GM18507 (cell line): ENCODE measurements around the gene TBCK.

ENCODE experiments used
- DNase-seq: peaks from one replicate; pipeline ENCODE4 v3.0.0; 2011; ENCODE audit warnings: low read depth; ENCODE audit not compliant: insufficient read length; ENCODE audit errors: extremely low spot score
- FAIRE-seq: peaks from 2 replicates; lab custom pipeline; 2011; peaks lifted over from hg19 to GRCh38; lab: Jason Lieb, UNC

Gene TBCK

GRCh38 chr4:106315968-106316772 lies at the start of gene TBCK, which contains the start of gene AIMP1:
TSS of gene TBCK (minus strand) at chr4:106316209. CDS start at chr4:106308960, 7,249 bp downstream.
TSS of gene AIMP1 (plus strand) at chr4:106316550. CDS start at chr4:106325010, 8,460 bp downstream.
- DNase-seq = peak; percentile 54
- FAIRE-seq = peak; percentile 97

DNA sequence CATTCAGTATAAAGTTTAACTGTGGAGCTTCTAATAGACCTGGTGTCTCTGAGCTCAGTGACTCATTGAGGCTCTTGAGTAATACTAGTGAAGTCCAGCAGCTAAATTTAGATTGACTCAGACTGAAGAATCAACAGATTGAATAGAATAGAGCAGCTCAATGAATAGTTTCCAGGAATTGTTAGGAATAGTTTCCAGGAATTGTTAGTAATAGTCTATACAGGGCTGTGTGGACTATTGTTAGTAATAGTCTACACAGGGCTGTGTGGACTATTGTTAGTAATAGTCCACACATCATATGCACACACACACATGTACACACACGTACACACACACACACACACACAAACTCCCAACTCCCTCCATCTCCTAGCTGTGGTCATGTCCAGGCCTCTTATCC lies 49.6 kb upstream of the TBCK start:
- DNase-seq = no peak
- no peak for FAIRE-seq

DNA sequence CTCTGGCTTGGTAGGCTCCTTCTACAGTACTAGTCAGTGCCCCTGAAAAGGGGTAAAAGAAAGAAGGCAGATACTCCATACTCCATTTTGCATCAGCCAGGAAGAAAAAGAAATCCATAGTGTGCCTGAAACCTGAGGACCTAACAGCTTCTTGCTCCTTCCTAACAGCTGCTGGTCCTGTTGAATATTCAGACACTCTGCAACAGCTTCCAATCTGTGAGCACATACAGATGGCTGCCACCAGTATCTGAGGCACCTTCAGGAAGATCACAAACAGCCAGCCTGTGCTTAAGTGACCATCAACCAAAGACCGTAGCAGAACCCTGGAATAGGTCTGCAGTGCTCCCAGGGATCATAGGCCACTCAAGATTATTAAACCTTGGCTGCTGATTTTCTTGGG lies 48.3 kb upstream of the TBCK start:
- FAIRE-seq (no peak), DNase-seq (no peak)

DNA sequence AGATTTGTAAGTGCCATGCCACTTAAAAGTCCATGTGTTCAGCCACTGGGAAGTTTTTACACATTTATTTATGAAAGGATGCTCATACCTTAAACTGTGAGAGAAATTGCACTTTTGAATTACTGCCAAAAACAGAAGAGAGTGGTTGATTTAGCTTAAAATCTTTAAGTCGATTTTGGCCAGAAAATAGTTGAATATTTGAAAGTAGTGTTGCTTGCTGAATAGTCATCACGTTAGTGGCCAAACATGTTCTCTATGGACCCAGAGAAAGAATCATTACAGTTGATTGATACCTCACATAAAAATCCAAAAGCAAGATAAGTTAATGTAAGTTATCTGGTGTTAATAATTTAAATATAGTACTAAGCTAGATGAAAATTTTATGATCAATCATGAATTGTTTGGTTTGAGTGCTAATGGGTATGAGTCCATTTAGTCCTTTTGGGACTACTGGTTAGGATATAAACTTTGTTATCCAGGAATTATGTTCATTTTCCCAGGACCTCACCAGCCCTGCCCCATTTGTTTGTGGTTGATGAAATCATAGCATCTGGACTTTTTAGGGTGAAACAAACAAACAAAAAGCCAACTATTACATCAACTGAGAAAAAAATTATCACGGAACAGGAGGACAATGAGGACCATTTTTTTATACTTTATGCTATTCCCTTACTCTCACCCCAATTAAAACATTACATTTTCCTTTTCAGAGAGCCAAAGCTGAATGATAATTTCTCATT lies 46.2 kb upstream of the TBCK start:
- DNase-seq (no peak), FAIRE-seq (no peak)

DNA sequence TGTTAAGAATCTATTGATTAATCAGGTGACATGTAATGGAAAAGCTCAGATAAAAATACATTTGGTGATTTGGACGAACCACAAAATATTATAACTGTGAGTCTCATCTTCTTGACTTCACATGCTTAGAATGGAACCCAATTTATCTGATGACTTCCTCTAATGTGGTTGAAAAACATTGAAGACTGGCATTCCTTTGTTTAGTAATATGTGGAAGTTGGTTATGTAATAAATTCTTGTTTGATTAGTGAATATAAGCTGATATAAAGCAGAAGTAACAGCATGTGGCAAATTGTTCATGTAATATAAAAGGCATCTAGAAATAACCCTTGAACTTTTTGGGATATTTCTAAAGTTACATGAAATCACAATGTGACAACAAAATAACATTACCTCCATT lies 42.9 kb upstream of the TBCK start:
- FAIRE-seq (no peak), DNase-seq (no peak)

GRCh38 chr4:106355193-106355592 lies 39.2 kb upstream of the TBCK start:
- no peak for FAIRE-seq

DNA sequence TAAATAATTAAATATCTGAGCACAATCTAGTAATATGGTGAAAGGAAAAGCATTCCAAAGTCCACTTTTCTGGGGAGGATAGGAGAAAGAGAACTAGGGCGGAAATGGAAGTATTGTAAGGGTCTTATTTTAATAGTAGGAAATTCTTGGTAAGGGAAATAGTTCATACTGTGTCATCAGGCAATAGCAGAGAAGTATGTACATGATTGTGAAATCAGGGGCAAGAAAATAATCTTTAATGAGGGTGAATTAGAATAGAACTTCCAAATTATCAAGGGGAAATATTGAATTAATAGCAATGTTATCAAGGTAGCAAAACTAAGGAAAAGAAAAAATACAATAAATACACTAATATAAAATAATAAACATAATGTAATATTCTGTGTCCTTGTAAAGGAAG lies 37.8 kb upstream of the TBCK start:
- DNase-seq (no peak), FAIRE-seq (no peak)

More at GRCh38 chr4:106355193-106355592, 39.2 kb upstream of the TBCK start:
- DNase-seq = no peak

- DNase-seq (no peak), FAIRE-seq (no peak)
These were observed 35.0 kb upstream of the TBCK start for GRCh38 chr4:106351016-106351415.

DNA sequence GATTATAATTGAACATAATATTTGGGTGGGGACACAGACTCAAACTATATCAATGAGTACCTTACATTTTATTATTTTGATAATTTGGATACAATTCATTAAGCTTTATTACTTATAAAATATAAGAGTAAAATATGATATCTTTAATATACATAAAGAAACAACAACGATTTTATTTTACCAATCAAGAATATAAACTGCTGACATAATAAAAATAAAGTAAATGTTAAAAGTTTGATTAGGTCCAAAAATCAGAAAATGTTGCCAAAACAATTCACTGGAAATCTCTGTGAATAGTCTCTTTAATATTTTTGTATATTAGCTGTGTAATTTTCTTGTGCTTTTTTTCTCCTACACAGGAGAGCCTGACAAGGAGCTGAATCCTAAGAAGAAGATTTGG lies 31.2 kb upstream of the TBCK start:
- no peak for DNase-seq
- no peak for FAIRE-seq

DNA sequence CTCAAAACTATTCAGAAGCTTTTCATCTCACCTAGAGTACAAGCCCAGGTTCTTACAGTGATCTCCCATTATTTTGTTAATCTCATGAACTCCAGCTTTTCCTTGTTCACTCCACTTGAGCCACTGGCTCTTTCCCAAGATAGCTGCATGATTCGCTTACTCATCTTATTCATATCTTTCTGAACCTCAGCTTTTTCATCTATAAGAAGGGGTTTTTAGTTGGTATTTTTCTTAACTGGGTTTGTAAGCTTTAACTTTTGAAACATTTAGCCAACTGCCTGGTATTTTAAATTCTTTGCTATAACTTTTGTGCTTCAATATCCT lies 28.6 kb upstream of the TBCK start:
- DNase-seq = no peak
- no peak for FAIRE-seq

DNA sequence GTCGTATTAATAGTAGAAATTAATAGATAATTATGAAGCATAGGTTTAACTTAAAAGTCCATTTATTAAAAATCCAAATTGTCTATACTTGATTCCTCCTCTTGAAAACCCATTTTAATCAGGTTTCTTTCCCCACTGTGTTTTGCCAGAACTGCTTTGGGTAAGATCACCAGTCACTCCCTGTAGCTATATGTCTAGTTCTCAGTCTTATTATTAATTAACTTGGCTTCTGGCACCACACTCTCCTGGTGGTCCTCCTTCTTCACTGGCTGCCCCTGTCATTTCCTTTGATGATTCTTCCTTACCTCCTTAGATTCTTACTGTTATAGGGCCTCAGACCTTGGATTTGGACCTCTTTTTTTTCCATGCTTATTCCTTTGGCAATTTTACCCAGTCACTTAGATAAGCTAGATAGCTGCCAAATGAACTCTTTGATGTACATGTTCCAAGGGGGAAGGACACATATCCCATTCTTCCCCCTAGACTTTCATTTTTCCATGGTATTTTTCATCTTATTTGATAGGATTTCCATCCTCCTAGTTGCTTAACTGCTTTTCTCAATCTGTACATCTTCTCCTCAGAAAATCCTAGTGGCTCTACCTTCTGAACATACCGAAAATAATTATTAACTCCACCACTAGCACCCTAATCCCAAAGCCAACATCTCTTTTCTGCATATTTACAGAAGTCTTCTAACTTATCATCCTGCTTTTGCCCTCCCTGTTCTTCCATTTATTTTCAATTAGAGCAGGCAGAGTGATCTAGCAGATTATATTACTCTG lies 28.0 kb upstream of the TBCK start:
- FAIRE-seq = no peak
- DNase-seq = no peak

DNA sequence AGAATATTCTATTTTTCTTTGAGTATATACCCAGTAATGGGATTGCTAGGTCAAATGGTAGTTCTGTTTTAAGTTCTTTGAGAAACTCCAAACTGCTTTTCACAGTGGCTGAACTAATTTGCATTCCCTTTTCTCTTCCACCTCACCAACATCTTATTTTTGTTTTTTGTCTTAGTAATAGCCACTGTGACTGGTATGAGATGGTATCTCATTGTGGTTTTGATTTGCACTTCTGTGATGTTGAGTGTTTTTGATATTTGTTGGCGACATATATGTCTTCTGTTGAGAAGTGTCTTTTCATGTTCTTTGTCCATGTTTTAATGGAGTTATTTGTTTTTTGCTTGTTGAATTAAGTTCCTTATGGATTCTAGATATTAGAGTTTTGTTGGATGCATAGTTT lies 24.8 kb upstream of the TBCK start:
- DNase-seq (no peak), FAIRE-seq (no peak)

GRCh38 chr4:106339431-106339830 lies 23.4 kb upstream of the TBCK start:
- no peak for DNase-seq
- no peak for FAIRE-seq

DNA sequence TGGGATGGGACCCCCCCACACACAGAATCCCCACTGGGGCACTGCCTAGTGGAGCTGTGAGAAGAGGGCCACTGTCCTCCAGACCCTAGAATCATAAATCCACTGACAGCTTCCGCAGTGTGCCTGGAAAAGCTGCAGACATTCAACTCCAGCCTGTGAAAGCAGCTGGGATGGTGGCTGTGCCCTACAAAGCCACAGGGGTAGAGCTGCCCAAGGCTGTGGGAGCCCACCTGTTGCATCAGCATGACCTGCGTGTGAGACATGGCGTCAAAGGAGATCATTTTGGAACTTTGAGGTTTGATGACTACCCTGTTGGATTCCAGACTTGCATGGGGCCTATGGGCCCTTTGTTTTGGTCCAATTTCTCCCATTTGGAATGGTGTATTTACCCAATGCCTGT lies 22.7 kb upstream of the TBCK start:
- FAIRE-seq = no peak
- no peak for DNase-seq

DNA sequence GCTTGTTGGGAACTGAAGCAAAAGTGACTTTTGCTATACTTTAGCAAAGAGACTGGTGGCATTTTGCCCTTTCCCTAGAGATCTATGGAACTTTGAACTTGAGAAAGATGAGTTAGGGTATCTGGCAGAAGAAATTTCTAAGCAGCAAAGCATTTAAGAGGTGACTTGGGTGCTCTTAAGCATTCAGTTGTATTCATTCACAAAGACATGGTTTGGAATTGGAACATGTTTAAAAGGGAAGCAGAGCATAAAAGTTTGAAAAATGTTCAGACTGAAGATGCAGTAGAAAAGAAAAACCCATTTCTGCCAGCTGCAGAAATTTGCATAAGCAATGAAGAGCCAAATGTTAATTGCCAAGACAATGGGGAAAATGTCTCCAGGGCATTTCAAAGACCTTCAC lies 21.9 kb upstream of the TBCK start:
- FAIRE-seq = no peak
- no peak for DNase-seq

- no peak for FAIRE-seq
- no peak for DNase-seq
These were observed 20.6 kb upstream of the TBCK start for GRCh38 chr4:106336618-106337017.

GRCh38 chr4:106334741-106335470 lies 18.9 kb upstream of the TBCK start:
- FAIRE-seq = no peak

GRCh38 chr4:106333186-106333585 lies 17.2 kb upstream of the TBCK start:
- no peak for FAIRE-seq

More at GRCh38 chr4:106334741-106335470, 18.9 kb upstream of the TBCK start:
- no peak for DNase-seq

GRCh38 chr4:106329041-106329618 lies 13.1 kb upstream of the TBCK start:
- peak; percentile 72 for FAIRE-seq
- DNase-seq = no peak

More at GRCh38 chr4:106333186-106333585, 17.2 kb upstream of the TBCK start:
- DNase-seq = no peak
